HG03097 (cell line): ENCODE results near the gene ROR1.

Source experiments
- ATAC-seq: cut with Tn5 transposase; IDR thresholded peaks from one replicate; pipeline ENCODE4 v1.9.1; 2021; ENCODE audit not compliant: unreplicated experiment, low FRiP score

Gene ROR1

GRCh38 chr1:64114012-64114525 is 340.3 kb downstream of the ROR1 start:
- ATAC-seq, result no peak

GRCh38 chr1:64116537-64116936 is 342.7 kb downstream of the ROR1 start:
- ATAC-seq, result no peak

- ATAC-seq, result no peak
Measured at GRCh38 chr1:64117492-64117891, 343.7 kb downstream of the ROR1 start.

GRCh38 chr1:64121766-64122385 is 348.1 kb downstream of the ROR1 start:
- ATAC-seq, result no peak

GRCh38 chr1:64122588-64122987 is 348.8 kb downstream of the ROR1 start:
- no peak for ATAC-seq

GRCh38 chr1:64124704-64125440 is 351.1 kb downstream of the ROR1 start:
- no peak for ATAC-seq

GRCh38 chr1:64126581-64126980 is 352.8 kb downstream of the ROR1 start:
- no peak for ATAC-seq

GRCh38 chr1:64127297-64127696 is 353.5 kb downstream of the ROR1 start:
- no peak for ATAC-seq

- no peak for ATAC-seq
Measured at GRCh38 chr1:64129701-64130100, 355.9 kb downstream of the ROR1 start.

- no peak for ATAC-seq
Measured at GRCh38 chr1:64131155-64131554, 357.3 kb downstream of the ROR1 start.

- no peak for ATAC-seq
Measured at GRCh38 chr1:64133036-64133435, 359.2 kb downstream of the ROR1 start.

GRCh38 chr1:64135462-64136223 is 361.8 kb downstream of the ROR1 start:
- no peak for ATAC-seq

GRCh38 chr1:64136296-64136695 is 362.5 kb downstream of the ROR1 start:
- no peak for ATAC-seq

- ATAC-seq, result no peak
Measured at GRCh38 chr1:64136752-64137411, 363.1 kb downstream of the ROR1 start.

GRCh38 chr1:64137412-64137803 is 363.6 kb downstream of the ROR1 start:
- no peak for ATAC-seq

- no peak for ATAC-seq
Measured at GRCh38 chr1:64139877-64140276, 366.1 kb downstream of the ROR1 start.

GRCh38 chr1:64140596-64140995 is 366.8 kb downstream of the ROR1 start:
- ATAC-seq, result no peak

- no peak for ATAC-seq
Measured at GRCh38 chr1:64147045-64147724, 373.4 kb downstream of the ROR1 start.

- no peak for ATAC-seq
Measured at GRCh38 chr1:64147759-64148158, 373.9 kb downstream of the ROR1 start.

GRCh38 chr1:64150266-64150665 is 376.4 kb downstream of the ROR1 start:
- ATAC-seq, result no peak
